NCI-H1048 (cell line): Measurements from ENCODE around the gene CD36.

Source experiments
- DNase-seq: peaks from one replicate; lab custom pipeline; 2025; lab: John Stamatoyannopoulos, UW

CD36 gene

DNA sequence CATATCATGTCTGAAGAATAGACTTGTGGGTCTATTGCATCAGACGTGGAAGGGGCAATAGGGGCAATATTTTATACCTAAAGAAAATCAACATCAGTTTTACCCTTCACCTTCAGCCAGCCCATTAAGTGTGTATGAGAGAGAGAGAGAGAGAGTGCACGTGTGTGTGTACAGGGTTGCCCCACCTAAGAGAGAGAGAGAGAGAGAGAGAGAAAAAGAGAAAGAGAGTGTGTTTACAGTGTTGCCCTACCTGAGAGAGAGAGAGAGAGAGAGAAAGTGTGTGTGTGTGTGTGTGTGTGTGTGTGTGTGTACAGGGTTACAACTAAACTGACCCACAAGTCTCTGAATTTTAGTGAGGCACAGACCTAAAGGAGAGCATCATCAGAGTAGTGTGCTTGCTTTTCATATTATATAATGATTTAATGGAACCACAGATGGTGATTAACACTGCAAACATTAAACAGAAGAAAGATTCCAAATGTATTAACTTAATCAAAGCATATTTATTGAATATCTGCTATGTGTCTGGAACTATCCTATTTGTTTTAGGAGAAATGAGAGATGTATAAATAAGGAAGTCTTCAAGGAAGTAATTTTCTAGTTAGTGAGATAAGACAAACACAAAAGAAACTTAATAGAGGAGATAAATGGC, 66.8 kb downstream of the CD36 start:
- no peak for DNase-seq

DNA sequence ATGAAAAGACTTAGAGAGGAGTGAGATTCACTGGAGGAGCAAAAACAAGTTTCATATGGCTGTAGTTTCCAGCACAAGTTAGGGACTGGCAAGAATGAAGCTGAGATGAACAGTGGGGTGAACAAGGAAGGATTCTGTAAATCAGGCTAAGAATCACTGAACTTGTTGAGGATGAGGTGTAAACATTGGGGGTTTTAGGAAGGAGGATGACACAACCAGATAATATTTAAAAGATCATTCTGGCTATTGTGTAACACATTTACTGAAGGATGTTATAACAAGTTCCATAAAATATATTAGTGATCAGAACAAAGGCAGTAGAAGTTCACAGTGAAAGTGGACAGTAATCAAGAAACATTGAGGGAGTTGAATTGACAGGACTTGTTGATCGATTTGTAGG, 68.9 kb downstream of the CD36 start:
- no peak for DNase-seq

DNA sequence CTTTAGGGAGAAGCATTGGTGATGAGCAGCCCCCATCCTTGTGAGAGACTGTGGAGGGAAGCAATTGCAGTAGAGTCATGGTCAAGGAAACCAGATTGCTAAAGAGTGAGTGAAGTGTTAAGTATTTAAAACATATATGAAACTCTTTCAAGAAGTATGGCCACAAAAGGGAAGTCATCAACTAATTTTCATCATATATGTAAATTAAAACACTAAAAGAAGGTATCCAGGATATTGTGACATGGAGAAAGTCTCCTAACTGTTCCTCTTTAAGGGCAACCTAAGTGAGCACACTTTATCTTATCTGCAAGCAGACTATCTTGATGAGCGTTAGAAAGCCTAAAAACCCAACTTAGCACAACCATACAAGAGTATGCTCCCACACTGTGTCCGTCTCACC, 69.7 kb downstream of the CD36 start:
- DNase-seq, result no peak

DNA sequence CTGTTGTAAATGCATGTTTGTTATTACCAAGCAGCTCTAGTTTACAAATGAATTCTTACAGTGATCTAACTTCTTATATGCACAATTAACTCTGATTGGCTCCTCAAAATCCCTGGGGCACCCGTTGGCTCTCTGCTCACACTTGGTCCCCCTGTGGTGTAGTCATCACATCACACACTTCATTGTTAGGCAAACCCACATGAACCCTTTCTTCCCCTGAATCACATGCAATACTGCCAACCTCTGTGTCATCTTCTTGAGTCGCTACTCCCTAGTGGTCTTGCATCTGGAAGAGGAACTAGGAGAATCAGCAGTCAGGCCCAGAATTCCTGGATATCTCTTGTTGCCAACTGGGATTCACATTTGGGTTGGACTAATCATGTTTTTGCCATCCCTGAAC, 73.1 kb downstream of the CD36 start:
- no peak for DNase-seq

DNA sequence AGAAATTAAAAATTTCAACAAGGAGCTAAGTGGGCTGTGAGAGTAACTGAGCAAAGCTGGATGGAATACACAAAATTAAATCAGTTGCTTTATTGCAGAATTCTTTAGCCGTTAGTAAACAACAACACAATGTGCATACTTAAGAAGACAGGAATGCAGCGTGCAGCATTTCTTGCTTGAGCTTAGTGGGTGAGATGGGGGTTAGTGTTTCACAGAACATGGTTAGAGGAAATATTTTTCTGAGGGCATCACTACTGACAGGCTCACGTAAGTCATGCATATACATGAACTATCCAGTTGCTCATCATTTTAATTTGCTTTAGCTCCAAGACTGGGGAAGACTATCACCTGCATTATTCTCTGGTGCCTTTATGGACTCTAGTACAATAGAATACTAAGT, 80.8 kb downstream of the CD36 start:
- DNase-seq, result no peak

DNA sequence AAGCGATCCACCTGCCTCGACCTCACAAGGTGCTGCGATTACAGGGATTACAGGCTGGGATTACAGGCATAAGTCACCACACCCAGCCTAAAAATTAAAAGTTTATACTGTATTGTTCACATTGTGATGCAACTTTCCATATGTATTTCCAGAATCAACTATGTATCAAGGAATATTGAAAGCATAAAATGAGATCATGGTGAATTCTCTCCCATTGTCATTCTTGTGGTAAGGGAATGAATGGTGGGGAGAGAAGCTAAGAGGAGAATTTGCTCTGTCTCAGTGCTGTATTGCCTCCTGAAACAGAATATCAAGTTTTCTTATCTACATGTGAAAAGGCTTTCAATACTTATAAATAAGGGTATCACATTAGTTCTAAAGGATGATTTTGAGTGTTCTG, 81.7 kb downstream of the CD36 start:
- no peak for DNase-seq

DNA sequence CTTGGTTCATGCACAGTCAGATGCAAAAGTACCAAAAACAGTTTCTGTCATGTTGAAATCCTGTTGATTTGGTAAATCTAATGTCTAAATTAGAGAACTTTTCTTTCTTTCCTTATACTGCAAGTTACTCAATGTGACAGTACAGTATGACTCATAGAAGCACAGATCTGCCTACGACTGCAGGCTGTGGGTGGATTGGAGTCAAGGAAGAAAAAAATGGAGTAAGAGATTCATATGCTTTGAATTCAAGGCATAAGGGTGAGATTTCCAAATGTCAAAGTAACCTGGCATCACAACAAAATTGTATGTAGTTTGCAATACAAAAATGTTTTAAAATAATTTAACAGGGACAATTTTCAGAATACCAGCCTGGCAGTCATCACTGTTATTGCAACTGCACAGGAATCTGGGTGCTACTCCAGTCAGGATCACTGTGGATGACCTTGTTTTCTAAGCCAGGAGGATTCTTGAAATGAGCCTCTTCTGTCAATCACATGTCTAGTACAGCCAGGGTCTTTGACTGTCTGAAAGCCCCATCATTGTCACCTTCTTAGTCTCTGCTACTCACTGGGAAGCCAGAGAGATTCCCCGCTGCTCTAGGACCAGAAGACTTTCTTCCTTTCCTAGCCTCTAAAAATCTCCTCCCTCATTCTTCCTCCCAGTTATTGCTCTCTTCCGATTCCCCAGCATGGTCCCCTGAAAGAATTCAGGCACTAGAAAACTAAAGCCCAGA, 83.6 kb downstream of the CD36 start:
- DNase-seq, result no peak

DNA sequence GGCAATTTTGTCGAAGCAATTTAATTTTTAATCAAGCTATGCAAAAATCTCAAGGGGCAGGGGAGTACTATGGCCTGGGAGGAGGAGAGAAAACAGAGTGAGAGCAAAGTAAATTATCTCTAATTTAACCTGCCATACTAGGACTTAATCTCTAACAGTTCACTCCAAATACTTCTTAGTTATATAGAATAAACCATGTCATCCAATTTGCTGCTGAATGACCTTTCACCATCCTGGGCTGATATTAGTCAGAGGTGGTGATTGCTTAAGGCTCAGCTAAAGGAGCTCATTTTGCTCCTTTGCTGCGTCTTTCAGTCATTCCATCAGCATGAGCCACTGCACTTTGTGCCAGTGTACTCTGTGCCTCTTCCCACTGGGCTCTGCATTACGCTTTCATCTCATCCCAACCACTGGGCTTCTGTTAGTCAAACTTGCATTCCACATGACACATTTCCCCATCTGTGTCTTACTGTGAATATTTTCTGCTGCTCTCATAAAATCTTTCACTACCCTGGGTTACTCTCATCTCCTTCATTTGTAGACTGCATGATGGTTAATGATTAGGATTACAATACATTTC, 84.3 kb downstream of the CD36 start:
- no peak for DNase-seq

DNA sequence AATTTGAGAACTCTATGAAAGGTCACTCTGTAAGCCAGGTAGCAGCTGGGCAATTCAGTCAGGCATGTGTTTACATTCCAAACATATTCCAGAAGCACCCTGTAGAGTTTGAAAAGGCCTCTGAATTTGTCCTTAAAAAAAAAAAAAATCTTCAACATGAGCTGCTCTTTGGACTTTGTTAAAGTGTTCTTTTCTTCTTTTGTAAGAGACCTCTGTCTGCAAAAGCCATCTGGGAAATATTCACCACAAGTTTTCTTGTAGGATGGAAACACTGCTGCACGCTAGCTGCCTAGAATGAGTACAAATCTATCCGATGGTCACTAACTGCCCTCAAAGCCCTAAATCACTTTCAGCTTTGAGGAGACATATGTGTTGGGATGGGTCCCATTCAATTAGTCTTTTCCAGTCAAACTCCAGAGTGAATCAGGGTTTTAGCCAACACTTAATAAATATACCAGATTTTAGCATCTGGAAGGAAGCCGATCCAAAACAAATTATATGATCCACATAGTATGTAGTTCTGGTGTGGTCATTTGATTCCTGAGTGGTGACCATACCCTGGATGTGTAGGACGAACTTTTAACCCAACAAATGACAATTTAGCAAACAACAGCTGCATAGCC, 85.9 kb downstream of the CD36 start:
- no peak for DNase-seq

DNA sequence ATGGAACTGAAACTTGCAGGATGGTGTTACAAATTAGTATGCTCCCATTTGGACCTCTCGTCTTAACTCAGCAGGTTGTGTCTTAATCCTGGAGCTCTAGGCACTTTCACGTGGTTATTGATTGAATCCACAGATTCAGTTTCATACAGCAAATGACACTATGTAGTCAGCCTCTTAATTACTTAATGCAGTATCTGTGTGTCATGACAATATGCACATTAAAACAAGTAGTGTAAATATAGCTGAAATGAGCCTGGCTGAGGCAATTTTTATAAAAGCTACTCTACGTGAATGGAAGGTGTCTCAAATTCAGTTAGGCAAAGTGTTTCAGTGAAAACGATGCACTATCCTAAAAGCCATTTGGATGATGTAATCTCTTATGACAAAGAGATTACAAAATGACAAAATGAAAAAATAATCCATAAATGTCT, 86.8 kb downstream of the CD36 start:
- no peak for DNase-seq
